ENCODE results near the gene NUDT5.
A peak's percentile ranks its signal among the peaks of the same experiment; 100 is the strongest.

NUDT5 gene

GRCh38 chr10:12162927-12163326, 32.8 kb downstream of the NUDT5 start:
- DNase-seq = no peak

GRCh38 chr10:12160664-12161063, 35.0 kb downstream of the NUDT5 start:
- DNase-seq = no peak

- no peak for DNase-seq
Measured at GRCh38 chr10:12158111-12158510, 37.6 kb downstream of the NUDT5 start.

GRCh38 chr10:12156367-12157123, 39.1 kb downstream of the NUDT5 start:
- DNase-seq = no peak

GRCh38 chr10:12154516-12154915, 41.2 kb downstream of the NUDT5 start:
- no peak for DNase-seq

- no peak for DNase-seq
Measured at GRCh38 chr10:12150163-12150562, 45.5 kb downstream of the NUDT5 start.

GRCh38 chr10:12144538-12144937, 51.2 kb downstream of the NUDT5 start:
- DNase-seq = no peak

- no peak for DNase-seq
Measured at GRCh38 chr10:12140038-12140437, 55.7 kb downstream of the NUDT5 start.

- no peak for DNase-seq
Measured at GRCh38 chr10:12135631-12136030, 60.1 kb downstream of the NUDT5 start.

GRCh38 chr10:12130237-12130872, 65.3 kb downstream of the NUDT5 start:
- peak; percentile 5 for DNase-seq

- DNase-seq = peak; percentile 98
Measured at GRCh38 chr10:12129222-12130111, 66.2 kb downstream of the NUDT5 start, which contains the start of gene SEC61A2. TSS of gene SEC61A2 (plus strand) at chr10:12129677. CDS start at chr10:12129788, 111 bp downstream.

GRCh38 chr10:12121673-12122072, 74.0 kb downstream of the NUDT5 start:
- DNase-seq = no peak
